Hepatocyte (in vitro differentiated cells): ENCODE results near the gene FLVCR1. TPM values are rescaled to one million over a fixed set of nuclear protein-coding genes. Genes with fewer than 3 reads are reported as not detected.

Experiments used
- DNase-seq: peaks from one replicate; pipeline ENCODE4 v3.0.0-alpha.2; 2016; ENCODE audit warnings: low spot score
- H2AFZ ChIP-seq: fragments of 200-600 bp; sonication (generic); 2 replicates; pipeline ENCODE4 v1.6.0; 2016; ENCODE audit warnings: antibody characterized with exemption, mild to moderate bottlenecking
- H3K27ac ChIP-seq: fragments of 200-600 bp; sonication (generic); 2 replicates; pipeline ENCODE4 v1.5.1; 2016; ENCODE audit warnings: mild to moderate bottlenecking
- H3K27me3 ChIP-seq: fragments of 200-600 bp; sonication (generic); 2 replicates; pipeline ENCODE4 v1.6.1; 2016
- H3K36me3 ChIP-seq: fragments of 200-600 bp; sonication (generic); replicated peaks from 2 replicates; pipeline ENCODE4 v1.5.1; 2016; ENCODE audit warnings: low read depth; ENCODE audit not compliant: insufficient read depth
- H3K4me1 ChIP-seq: fragments of 200-600 bp; sonication (generic); 2 replicates; pipeline ENCODE4 v1.5.1; 2016; ENCODE audit warnings: mild to moderate bottlenecking, moderate library complexity; ENCODE audit not compliant: insufficient read depth
- H3K4me2 ChIP-seq: fragments of 200-600 bp; sonication (generic); 2 replicates; pipeline ENCODE4 v1.6.0; 2016
- H3K4me3 ChIP-seq: fragments of 200-600 bp; sonication (generic); 2 replicates; pipeline ENCODE4 v1.5.1; 2016; ENCODE audit warnings: mild to moderate bottlenecking
- H3K79me2 ChIP-seq: fragments of 200-600 bp; sonication (generic); 2 replicates; pipeline ENCODE4 v1.6.0; 2017; ENCODE audit warnings: mild to moderate bottlenecking
- H3K9me2 ChIP-seq: fragments of 200-600 bp; sonication (generic); replicated peaks from 2 replicates; pipeline ENCODE4 v1.6.0; 2017; ENCODE audit warnings: mild to moderate bottlenecking; ENCODE audit not compliant: insufficient read depth
- H3K9me3 ChIP-seq: fragments of 200-600 bp; sonication (generic); 2 replicates; pipeline ENCODE4 v1.5.1; 2016; ENCODE audit warnings: low read depth, mild to moderate bottlenecking
- H4K20me1 ChIP-seq: fragments of 200-600 bp; sonication (generic); 2 replicates; pipeline ENCODE4 v1.6.0; 2016; ENCODE audit warnings: mild to moderate bottlenecking; ENCODE audit not compliant: insufficient read depth, poor library complexity, severe bottlenecking
- EZH2 ChIP-seq: fragments of 200-600 bp; sonication (generic); IDR thresholded peaks from 2 replicates; pipeline ENCODE4 v1.6.1; 2016; ENCODE audit warnings: antibody characterized with exemption, mild to moderate bottlenecking, borderline replicate concordance
- EZH2phosphoT487 ChIP-seq: fragments of 200-600 bp; sonication (generic); IDR thresholded peaks from one replicate; pipeline ENCODE4 v1.6.1; 2018; ENCODE audit warnings: antibody characterized with exemption, mild to moderate bottlenecking, low read depth, moderate library complexity; ENCODE audit not compliant: unreplicated experiment, severe bottlenecking
- WGBS: methylation state at CpG from one replicate; pipeline ENCODE4 v1.1.6; 2016; ENCODE audit warnings: low lambda C conversion rate; ENCODE audit errors: missing lambda C conversion rate; 5-methylcytosine and 5-hydroxymethylcytosine counted together
- polyA plus RNA-seq: library from polyadenylated mRNA; unstranded; fragments of >200 nt; fragmentation: Nextera tagmentation; extraction: Ambion mirVana; gene quantifications from 2 replicates; pipeline ENCODE4 v1.2.1, GENCODE V29; 2016
- total RNA-seq: library from RNA; depleted of rRNA; stranded (reverse); fragments of >200 nt; gene quantifications from 2 replicates; pipeline ENCODE4 v1.2.3, GENCODE V29; 2014
- TF ChIP-seq, protein P1 (sequence below): fragments of 200-600 bp; sonication (generic); IDR thresholded peaks from 2 replicates; pipeline ENCODE4 v1.5.1; 2016; ENCODE audit warnings: antibody characterized with exemption, mild to moderate bottlenecking; ENCODE audit not compliant: poor library complexity

Gene FLVCR1
- total and polyA plus RNA-seq, 2 experiments from 2014 or later: 9.9 to 32.5 TPM

DNA sequence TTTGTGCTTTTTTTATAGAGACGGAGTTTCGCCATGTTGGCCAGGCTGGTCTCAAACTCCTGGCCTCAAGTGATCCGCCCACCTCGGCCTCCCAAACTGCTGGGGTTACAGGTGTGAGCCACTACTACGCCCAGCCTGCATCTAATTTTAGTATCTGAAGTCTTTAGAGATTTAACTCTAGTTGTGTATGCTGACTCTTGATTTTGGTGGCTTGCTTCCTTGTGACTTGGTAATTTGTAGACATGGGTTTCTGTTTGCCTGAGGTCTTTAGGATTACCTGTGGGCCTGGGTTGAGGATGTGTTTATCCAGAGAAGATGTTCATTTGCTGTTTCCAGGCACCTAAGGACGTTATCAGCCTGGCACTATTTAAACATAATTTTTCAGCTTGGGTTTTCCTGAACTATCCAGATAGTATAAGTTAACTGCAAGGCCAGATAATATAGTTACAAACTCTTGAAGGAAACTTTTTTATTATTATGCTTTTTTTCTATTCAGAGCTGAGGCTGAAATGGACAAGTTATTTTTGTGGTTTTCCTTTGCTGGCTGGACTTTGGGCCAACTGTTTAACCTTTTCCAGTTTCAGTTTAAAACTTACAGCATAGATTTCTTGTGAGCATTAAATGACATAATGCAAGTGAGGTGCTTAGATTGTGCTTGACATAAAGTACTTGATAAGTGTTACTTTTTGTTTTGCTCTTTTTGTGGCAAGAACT lies 84.8 kb downstream of the FLVCR1 start:
- Histone ChIP-seq H3K27me3 (no peaks in the 10 kb centered on the region), H3K9me3 (no peaks in the 10 kb centered on the region), H3K4me1 (no peaks in the 10 kb centered on the region), H4K20me1 (no peaks in the 10 kb centered on the region), H3K9me2 (no peaks in the 10 kb centered on the region), H3K36me3 (no peaks in the 10 kb centered on the region), H3K4me3 (no peak overlapping the region), H3K4me2 (no peak overlapping the region), H3K79me2 (no peaks in the 10 kb centered on the region), H3K27ac (no peak overlapping the region), H2AFZ (no peak overlapping the region)
- 91% methylated on average over 6 of the region's 6 CpGs for WGBS
- DNase-seq: no peak
- TF ChIP-seq, protein P1, sequence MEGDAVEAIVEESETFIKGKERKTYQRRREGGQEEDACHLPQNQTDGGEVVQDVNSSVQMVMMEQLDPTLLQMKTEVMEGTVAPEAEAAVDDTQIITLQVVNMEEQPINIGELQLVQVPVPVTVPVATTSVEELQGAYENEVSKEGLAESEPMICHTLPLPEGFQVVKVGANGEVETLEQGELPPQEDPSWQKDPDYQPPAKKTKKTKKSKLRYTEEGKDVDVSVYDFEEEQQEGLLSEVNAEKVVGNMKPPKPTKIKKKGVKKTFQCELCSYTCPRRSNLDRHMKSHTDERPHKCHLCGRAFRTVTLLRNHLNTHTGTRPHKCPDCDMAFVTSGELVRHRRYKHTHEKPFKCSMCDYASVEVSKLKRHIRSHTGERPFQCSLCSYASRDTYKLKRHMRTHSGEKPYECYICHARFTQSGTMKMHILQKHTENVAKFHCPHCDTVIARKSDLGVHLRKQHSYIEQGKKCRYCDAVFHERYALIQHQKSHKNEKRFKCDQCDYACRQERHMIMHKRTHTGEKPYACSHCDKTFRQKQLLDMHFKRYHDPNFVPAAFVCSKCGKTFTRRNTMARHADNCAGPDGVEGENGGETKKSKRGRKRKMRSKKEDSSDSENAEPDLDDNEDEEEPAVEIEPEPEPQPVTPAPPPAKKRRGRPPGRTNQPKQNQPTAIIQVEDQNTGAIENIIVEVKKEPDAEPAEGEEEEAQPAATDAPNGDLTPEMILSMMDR: no peak
- TF ChIP-seq EZH2 (no peak), EZH2phosphoT487 (no peak)

DNA sequence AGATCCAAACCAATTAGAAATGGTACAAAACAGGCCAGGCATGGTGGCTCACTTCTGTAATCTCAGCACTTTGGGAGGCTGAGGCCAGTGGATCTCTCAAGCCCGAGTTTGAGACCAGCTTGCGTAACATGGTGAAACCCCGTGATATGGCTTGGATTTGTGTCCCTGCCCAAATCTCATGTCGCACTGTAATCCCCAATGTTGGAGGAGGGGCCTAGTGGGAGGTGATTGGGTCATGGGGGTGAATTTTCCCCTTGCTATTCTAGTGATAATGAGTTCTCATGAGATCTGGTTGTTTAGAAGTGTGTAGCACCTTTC lies 85.3 kb downstream of the FLVCR1 start:
- Histone ChIP-seq H3K36me3 (no peaks in the 10 kb centered on the region), H3K27ac (no peak overlapping the region), H3K79me2 (no peaks in the 10 kb centered on the region), H3K9me3 (no peaks in the 10 kb centered on the region), H3K9me2 (no peaks in the 10 kb centered on the region), H3K4me1 (no peaks in the 10 kb centered on the region), H2AFZ (no peak overlapping the region), H4K20me1 (no peaks in the 10 kb centered on the region), H3K4me3 (no peak overlapping the region), H3K4me2 (no peak overlapping the region), H3K27me3 (no peaks in the 10 kb centered on the region)
- DNase-seq: no peak
- no peak for TF ChIP-seq EZH2
- TF ChIP-seq, protein P1: no peak
- TF ChIP-seq EZH2phosphoT487: no peak
- WGBS: 81% methylated on average over 4 of the region's 4 CpGs

DNA sequence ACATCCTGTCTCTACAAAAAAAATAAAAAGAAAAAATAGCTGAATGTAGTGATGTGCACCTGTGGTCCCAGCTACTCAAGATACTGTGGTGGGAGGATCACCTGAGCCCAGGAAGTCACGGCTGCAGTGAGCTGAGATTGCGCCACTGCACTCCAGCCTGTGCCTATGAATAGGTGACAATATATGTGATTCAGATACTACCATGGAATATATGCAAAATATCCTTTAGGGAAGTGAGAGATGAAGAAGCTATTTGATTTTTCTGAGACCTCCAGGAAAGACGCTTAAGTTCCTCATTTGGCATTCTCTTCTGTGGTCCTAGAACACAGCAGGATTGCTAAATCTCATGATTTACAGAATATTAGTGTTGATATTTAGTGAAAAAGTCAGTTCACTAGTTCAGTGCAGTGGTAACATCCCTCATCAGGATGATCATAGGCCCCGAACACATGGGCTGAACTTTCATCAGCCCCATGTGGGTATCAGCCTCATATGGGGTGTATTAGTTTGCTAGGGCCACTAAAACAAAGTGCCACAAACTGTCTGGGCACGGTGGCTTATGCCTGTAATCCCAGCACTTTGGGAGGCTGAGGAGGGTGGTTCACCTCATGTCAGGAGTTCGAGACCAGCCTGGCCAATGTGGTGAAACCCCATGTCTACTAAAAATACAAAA lies 86.3 kb downstream of the FLVCR1 start:
- Histone ChIP-seq H3K4me2 (no peak overlapping the region), H3K79me2 (no peaks in the 10 kb centered on the region), H3K27ac (no peak overlapping the region), H3K4me1 (no peaks in the 10 kb centered on the region), H3K4me3 (no peak overlapping the region), H3K9me3 (no peaks in the 10 kb centered on the region), H3K9me2 (no peaks in the 10 kb centered on the region), H2AFZ (no peak overlapping the region), H3K27me3 (no peaks in the 10 kb centered on the region), H3K36me3 (no peaks in the 10 kb centered on the region), H4K20me1 (no peaks in the 10 kb centered on the region)
- WGBS: 95% methylated on average over 6 of the region's 6 CpGs
- TF ChIP-seq, protein P1: no peak
- TF ChIP-seq EZH2phosphoT487: no peak
- no peak for TF ChIP-seq EZH2
- no peak for DNase-seq
